CD4-positive, alpha-beta T cell treated with Interferon gamma for 1 hour (primary cell): ENCODE measurements around the gene PRKCA.
"Not testable (repeated sequence)": the region's sequence is repeated elsewhere in the genome, so short reads cannot be mapped to it uniquely, and the experiment has no call there.

ENCODE experiments used
- DNase-seq: peaks from one replicate; pipeline ENCODE4 v3.0.0-alpha.2; 2020

The PRKCA gene

DNA sequence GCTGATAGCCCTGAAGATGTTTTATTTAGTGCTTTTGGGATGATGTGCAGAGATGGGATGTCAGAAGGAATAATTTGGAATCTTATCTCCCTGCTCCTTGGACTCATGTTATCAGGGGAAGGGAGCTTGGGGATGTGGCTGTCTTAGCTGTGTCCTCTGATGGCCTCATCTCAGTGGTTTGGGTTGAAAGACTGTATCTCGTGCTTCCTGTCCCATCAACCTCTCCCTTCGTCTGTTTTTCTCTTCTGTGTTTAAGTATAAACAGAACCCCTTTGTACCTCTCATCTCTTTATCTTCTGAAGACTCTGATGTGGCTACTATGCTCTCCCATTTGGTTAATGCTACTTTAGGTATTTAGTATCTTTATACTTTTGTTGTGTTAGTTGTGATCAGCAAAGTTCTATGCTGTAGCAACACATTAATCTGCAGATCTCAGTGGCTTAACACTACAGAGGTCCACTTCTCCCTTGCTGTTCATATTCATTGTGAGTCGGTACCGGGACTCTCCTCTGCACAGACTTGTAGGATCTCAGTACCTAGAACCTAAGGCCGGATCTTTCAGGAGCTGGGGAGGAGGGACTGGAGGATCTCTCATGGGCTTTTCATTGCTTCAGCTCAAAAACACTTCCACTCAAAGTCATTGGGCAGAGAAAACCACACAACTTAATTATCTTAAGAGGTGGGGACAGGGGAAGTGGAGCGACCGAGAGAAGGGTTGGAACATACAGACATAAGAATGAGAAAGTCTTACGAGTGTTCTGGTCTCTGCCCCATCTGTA lies 28.8 kb downstream of the PRKCA start:
- DNase-seq, result no peak

DNA sequence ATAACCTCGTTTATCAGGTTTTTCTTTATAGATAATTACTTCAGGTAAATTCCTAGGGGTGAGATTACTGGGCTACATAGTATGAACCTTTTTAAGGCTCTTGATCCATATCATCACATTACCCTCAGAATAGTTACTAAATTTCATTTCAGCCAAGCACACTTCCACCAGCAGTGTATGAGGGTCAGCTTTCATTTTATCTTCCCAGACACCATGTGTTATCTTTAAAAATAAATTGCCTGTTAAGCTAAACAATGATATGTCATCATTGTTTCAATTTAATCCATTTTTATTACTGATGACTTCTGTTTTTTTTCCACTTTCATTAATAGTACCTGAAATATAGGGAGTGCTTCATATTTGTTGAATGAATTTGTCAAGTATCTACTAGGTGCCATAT lies 33.4 kb downstream of the PRKCA start:
- no peak for DNase-seq

DNA sequence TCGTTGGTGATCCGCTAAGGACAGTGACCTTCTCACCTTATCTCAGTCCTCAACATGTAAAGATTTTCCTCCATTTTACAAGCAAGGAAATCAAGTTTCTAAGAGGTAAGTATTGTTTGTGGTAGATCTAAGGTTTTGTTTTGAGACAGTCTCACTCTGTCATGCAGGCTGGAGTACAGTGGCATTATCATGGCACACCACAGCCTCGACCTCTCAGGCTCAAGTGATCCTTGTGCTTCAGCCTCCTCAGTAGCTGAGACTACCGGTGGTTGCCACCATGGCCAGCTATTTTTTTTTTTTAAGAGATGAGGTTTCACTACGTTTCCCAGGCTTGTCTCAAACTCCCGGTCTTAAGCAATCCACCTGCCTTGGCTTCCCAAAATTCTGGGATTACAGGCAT lies 34.9 kb downstream of the PRKCA start:
- DNase-seq, result no peak

DNA sequence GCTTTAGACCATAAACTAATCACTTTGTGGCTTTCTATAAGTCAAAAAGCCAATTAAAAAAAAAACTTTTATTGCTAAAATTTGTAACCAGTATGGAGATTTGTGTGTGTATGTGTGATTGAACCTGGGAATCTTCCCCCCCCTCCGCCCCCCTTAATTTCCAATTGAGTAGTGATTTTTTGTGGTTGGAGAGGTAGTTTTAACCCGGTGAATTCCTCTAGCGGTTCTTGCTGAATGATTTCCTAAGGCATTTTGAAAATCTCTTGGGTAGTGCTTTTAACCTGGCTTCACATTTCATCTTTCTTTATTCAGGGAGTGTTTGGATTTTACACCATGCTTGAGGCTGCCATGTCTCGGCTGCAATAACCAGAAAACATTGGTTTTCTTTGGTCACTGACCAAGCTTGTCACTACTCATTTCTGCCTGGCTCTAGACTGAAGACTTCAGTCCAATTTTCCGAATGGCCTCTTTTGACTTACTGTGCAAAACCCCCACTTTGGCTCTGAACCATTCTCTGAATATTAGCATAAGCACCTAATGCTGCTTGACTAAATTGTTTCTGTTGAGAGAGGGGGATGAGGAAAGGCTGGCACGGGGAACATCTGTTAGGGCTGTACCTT lies 35.6 kb downstream of the PRKCA start:
- DNase-seq, result no peak

DNA sequence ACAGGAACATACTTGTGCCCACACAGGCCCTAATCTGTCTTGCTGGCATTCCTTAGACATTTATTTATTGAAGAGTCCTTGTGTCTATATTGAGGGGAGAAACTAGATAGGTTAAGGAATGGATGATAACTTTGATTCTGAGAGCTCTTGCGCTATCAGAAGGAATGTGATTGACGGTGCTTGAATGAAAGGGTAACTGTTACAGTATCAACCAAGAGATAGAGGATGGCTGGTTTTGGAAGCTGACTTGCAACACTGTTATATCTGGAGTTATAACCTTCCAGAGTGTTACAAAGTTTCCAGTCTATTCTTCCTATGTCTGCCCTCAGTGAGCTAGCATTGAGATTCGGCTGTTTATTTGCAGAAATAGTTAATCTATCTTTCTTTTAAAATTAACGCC lies 36.5 kb downstream of the PRKCA start:
- DNase-seq, result no peak

DNA sequence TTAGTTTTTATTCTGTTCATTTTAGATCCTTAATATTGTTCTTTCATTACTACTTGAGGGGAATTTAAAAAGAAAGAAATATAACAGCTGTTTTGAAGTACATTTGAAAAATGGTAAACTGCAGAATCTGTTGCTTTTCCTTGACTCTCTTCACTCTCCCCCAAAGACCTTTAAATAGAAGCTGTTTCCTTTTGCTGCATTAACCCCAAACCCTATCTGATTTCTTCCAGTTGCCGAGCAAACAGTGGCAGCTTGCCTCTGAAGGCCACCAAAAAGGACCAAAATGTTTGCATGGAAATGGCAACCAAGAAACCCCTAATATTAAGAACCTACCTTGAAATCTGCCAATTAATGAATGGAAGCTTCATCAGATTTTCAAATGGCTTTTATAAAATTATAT lies 37.1 kb downstream of the PRKCA start:
- no peak for DNase-seq

DNA sequence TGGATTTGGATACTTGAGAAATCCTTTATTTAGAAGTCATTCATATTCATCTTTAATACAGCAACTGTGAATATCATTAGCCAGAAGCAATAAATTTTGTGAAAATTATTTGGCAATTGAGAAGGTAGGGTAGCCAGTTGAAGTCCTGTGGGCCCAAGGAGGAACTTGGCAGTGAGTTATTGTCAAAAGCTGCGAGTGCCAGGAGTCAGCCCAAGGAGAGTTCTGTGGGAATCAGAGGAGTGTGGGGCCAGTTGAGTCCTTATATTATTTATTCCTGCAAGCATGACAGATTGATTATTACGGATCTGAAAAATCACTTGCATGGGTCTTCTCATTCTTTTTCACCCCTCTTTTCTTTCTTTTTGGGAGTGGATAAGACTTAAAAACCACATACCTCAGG lies 38.3 kb downstream of the PRKCA start:
- DNase-seq, result no peak

DNA sequence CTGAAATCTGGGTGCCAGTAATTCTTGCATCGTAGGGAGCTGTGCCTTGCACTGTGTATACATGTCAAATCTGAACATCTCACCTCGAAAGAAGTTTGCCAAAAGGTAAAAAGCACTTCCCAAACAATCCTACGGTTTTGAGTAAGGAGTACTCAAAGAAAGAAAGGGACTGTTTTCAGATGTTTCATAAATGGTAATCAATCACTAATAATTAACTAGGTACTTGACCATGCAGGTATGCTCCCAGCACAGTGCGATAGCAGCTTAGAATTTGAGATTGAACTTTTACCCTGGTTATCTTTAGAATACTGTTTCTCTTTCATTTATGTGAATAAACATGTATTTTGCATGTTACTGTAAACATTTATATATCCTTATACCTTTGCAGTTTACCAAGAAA lies 39.0 kb downstream of the PRKCA start:
- no peak for DNase-seq

DNA sequence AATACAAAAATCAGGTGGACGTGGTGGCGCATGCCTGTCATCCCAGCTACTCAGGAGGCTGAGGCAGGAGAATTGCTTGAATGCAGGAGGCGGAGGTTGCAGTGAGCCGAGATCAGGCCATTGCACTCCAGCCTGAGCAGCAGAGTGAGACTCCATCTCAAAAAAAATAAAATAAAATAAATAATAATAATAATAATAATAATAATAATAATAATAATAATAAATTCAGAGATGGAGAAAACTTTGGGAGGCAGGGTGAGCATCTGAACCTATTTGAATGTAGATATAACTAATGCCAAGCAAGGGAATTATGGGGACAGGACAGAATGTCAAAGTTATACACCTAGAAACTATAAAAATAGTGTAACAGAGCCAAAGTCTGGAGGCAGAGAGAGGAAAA lies 39.9 kb downstream of the PRKCA start:
- not testable (repeated sequence) for DNase-seq

DNA sequence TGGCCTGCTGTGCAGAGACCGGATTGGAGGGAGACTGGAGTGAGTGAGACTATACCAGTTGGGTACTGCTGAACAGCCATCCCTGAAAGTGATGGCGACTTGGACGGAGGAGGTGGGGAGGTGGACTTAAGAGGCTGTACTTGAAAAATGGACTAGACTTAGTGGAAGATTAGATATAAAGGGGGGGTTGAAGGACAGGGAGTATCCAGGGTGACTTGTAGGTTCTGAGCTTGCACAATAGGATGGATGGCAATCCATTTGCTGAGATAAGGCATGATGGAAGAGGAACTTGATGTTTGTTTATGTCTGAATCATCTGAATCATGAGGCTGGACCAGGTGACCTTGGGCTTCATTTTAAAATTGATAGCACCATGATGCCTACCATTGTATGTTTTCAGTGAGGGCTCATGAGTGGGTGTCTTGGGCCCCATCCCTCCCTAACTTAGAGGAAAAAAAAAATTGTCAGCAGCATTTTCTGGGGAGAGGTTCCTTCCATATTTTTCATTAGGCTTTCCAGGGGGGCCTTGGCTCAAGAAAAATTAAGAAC lies 41.2 kb downstream of the PRKCA start:
- no peak for DNase-seq

DNA sequence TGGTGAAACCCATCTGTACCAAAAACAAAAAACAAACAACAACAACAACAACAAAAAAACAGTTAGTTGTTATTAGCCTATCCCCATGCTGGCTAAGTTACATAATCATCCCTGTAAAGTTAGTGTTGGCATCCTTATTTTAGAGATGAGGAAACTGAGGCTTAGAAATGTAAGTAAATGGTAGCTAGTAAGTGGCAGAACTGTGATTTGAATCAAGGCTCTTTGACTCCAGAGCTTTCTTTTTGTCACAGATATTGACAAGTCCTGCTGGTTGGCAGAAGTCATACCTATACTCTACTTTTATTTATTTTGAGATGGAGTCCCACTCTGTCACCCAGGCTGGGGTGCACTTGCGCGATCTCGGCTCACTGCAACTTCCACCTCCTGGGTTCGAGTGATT lies 42.1 kb downstream of the PRKCA start:
- no peak for DNase-seq

DNA sequence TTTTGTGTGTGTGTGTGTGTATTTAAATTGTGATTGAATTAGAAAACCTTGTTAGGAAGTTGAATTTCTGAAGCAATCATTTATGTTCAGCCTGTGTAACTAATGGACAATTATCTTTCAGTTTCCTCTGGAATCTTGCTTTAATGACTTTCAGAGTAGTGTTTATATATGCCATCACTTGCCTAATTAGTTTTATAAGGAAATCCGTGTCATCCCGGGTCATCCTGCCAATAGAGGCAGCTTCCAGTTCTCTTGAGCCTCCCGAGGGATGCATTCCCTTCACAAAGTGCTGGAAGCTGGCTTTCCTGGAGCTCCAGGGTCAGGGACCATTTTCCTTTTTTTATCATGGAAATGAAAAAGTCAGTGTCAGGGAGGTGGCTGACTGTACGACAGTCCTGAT lies 42.9 kb downstream of the PRKCA start:
- DNase-seq, result no peak

DNA sequence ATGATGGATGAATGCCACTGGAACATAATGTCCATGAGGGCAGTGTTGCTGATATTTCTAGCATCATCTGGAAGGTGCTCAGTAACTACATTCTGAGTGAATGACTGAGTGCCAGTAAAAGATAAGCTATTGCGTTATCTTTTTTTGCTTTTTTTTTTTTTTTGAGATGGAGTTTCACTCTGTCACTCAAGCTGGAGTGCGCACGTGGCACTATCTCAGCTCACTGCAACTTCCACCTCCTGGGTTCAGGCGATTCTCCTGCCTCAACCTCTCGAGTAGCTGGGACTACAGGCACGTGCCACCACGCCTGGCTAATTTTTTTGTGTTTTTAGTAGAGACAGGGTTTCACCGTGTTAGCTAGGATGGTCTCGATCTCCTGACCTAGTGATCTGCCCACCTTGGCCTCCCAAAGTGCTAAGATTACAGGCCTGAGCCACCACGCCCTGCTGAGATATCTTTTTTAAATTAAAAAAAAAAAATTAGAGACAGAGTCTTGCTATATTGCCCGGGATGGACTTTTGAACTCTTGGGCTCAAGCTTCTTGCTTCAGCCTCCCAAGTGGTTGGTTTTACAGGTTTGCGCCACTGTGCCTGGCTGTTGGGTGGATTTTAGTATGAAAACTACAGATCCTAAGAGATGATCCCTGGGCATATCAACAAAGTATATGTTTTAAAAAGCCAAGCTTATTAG lies 43.7 kb downstream of the PRKCA start:
- DNase-seq, result not testable (repeated sequence)

DNA sequence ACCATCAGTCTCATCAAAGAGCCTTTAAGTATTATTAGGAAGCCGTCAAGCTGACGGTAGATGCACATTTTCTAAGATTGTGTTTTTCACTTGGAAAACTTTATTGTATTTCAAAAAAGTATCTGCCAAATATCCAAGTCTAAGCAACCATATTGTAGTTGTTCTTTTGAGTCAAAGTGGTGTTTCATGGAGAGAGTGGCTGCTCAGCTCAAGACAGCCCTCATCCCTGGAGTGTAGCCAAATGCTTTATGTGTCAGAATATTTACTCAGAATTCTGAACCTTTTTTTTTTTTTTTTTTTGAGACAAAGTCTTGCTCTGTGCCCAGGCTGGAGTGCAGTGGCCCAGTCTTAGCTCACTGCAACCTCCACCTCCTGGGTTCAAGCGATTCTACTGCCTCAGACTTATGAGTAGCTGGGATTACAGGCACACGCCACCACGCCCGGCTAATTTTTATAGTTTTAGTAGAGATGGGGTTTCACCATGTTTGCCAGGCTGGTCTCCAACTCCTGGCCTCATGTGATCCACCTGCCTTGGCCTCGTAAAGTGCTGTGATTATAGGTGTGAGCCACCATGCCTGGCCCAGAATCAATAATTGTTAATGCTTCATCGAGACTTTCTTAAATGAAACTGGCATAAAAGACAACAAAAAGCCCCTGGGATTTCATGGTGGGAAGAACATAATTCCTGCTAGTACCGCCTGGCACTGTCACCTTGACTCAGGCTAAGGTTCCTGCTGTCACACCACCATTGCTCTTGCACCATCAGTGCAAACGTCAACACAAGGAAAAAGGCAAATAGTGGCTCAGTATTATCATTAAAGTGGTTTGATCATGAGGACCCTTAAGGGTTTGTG lies 45.5 kb downstream of the PRKCA start:
- DNase-seq, result no peak

DNA sequence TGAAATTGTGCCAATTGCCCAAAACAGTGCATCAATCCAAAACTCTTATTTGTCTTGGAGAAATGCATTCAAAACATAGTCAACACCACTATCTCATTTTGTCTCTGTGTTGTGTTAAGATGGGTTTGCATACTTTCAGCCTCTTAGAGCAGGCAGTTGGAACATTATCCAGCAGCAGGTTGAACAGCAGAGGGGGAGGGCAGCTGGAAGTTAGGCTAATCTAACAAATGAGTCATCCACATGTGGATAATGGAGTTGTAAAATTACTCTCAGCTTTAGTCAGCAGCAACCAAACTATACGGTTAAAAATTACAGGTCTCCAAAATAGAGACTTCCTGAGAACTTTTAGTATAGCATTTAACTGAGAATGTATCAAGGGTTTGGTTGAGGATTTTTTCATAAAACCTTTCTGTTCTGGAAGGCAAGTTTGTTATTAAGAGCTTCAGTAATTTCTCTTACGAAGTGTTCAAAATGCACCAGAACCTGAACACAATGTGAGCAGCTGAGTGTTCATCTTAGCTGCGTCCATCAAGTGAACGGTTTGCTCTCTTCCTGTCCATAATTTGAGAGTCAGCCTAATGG lies 46.3 kb downstream of the PRKCA start:
- no peak for DNase-seq

DNA sequence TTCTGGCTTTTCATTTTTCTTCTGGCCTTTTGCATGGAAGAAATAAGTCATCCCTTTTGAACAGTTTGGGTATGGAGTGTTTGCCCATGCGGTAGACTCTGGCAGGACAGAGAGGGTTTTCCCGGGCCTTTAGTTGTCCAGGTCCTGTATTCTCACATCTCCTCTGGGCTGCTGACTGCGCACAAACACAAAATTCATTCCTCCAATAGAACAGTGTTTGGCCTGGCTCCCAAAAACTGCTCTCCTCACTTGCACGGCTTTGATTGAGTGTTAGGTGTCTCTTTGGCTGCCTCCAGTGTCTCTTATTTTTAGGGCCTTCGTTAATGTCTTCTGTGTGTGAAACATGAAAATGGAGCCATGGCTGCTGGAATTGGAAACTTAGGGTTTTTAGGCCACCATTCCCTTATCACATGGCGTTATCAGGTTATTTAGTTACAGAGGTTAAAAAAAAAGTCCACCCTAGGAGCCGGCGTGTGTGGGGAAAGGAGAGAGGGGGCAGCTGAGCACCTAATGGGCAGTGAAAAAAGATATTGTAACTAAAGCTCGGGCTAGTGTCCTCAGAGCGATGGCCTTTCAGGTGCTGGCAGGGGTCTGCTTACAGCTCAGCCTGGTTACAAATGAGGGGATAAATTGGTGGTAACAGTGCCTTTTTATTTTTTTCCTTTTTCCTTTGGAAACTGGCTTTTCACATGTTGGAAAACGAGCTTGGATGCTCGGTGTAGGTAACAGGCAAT lies 47.3 kb downstream of the PRKCA start:
- DNase-seq, result no peak

DNA sequence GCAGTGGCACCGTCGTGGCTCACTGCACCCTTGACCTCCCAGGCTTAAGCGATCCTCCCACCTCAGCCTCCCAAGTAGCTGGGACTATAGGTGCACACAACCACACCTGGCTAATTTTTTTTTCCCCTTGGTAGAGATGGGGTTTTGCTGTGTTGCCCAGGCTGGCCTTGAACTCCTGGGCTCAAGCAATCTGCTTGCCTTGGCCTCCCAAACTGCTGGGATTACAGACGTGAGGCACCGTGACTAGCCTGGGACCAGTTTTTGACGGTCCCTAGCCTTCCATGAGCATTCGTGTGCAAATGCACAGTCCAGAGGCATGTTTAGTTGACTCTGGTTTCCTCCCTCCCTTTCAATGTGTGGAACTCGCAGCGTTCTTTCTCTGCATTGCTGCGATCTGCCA lies 48.2 kb downstream of the PRKCA start:
- DNase-seq, result not testable (repeated sequence)

DNA sequence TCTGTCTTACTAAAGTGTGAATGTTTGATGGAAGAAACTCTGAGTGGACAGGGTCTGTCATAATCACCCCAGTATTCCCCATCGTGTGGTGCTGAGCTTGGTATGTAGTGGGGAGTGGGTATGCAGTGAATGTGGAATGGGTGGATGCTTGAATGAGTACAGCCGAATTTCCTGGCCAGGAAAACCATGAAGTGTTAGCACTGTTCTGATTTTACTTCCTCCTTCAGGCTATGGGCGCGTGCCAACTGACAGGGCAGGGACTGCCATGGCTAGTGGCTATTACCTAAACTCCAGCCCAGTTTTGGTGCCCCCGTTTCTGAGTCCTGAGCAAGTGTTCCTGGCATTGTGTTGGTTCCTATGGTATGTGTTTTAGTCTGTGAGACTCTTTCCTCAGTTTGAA lies 48.6 kb downstream of the PRKCA start:
- DNase-seq, result no peak

DNA sequence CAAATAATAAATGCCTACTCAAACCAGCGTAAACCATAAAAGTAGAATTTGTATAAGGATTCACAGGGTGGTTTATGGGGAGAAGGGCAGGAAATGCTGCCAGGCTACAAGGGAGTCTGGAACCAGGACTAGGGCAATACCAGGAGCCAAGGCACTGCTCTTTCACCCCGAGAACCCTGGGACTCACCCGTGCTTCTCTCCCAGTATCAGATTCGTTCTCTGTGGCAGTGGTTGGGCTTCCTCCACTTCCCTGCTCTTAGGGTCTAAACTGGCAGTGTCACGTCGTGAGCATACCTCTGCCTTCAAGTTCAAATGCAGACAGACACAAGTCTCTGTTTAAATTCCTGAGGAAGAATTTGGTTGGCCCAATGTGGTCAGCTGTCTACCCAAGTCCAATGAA lies 49.3 kb downstream of the PRKCA start:
- DNase-seq, result no peak

DNA sequence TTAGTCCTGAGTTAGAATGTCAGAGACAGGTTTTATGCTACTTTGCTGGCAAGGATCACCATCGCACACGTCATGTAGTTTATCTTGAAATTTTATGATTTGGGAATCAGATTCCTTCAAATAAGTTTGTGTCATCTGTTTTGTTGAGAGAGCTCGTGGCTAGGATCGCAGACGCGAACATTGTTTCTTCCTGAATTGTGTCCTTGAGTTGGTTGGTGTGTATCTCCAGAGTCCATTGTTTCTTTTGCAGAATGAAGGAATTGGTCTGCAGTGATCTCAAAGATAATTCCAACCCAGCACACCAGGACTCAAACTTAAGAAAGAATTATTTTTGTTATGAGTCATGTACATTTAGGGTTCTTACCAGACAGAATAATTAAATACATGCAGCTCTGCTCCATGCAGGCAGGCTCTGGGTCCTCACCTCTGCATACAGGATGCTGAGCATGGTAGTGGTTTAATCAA lies 51.6 kb downstream of the PRKCA start:
- DNase-seq, result no peak

DNA sequence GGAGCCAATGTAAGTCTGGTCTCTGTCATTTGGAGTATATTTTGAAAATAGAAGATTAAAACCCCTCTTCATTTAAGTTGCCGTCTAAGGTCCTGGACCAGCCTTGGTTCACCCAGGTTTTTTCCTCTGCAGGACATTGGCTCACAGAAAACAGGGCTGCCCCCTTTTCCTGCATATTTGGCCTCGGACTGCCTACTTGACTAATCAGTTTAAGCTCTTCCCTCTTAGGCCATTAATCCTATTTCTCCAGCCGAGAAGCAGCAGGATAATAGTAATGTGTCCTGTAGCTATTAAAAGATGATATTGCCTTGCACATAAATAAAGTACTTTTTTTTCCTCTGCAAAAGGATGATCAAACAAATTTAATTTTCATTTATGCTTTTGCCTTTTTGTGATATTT lies 52.1 kb downstream of the PRKCA start:
- DNase-seq, result no peak

DNA sequence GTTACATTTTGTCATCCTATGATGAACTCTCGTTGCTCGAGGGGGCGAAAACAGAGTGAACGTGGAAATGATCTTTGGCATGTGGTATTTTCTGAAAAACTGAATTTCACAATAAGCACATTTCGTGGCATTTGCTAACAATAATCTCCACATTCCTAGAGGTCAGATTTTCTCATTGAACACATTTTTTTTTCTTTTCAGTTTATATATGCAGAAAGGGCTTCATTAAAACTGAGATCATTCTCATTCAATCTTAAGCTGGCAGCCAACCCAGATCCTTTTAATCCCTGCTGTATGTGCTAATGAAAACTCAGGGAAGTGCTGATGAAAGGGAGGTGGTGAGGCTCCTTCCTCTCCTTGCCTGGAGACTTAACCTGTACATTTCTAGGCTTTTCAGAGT lies 52.6 kb downstream of the PRKCA start:
- no peak for DNase-seq
